ENCODE results near the gene SLC39A12. TPM values are rescaled to one million over a fixed set of nuclear protein-coding genes. Genes with fewer than 3 reads are reported as not detected.

SLC39A12 gene
- total RNA-seq, 1 donor from 2014 or later: not detected

Other genes with a start within 250 kb of the SLC39A12 start
- 0.30 TPM for gene TMEM236, start 199.7 kb upstream of the SLC39A12 start, total RNA-seq
- 26.7 TPM for gene MRC1, start 142.6 kb upstream of the SLC39A12 start, total RNA-seq
- 55.9 TPM for gene CACNB2, start 188.5 kb downstream of the SLC39A12 start, total RNA-seq